ENCODE measurements around the gene AP1G2.

AP1G2 gene

DNA sequence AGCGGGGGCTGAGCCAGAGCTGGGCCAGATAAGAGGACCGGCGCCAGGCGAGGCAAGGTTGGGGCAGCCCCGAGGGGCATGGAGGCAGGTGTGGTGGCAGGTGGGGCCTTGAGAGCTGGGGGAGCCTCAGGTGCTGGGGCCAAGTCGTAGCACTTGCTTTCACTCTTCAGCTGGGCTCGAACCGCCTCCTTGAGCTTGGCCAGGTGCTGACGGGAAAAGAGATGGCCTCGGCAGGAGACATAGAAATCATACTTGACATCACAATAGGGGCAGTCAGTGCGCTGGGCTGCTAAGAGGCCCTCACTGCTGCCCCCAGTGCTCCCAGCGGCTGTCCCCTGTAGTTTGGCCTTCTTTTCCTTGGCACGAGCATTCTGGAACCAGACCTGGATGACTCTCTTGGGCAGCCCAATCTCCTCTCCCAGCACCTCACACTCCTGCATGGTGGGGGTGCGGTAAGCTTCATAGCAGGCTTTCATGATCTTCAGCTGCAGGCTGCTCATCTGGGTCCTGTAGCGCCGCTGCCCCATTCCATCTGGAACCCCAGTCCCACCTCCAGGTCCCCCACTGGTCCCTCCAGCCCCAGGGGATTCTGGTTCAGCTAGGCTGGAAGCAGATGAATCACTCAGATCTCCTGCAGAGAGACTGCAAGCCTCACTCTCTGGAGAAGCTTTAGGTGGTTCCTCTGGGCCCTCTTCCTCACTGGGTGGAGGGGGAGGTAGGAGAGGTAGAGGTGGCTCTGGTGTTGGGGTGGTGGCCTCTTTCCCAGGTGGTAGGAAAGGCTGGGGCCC is 44.2 kb downstream of the AP1G2 start:
- no peak overlapping the region for H3K27ac ChIP-seq (replicated peaks)
- no peak for DNase-seq (ENCODE audit: low read depth in 1 of 2, low spot score in 1 of 2)
- no peak for TF ChIP-seq SPI1 (IDR thresholded peaks at IDR 0.05; ENCODE audit: borderline replicate concordance, low read depth)
- TF ChIP-seq, protein P1, sequence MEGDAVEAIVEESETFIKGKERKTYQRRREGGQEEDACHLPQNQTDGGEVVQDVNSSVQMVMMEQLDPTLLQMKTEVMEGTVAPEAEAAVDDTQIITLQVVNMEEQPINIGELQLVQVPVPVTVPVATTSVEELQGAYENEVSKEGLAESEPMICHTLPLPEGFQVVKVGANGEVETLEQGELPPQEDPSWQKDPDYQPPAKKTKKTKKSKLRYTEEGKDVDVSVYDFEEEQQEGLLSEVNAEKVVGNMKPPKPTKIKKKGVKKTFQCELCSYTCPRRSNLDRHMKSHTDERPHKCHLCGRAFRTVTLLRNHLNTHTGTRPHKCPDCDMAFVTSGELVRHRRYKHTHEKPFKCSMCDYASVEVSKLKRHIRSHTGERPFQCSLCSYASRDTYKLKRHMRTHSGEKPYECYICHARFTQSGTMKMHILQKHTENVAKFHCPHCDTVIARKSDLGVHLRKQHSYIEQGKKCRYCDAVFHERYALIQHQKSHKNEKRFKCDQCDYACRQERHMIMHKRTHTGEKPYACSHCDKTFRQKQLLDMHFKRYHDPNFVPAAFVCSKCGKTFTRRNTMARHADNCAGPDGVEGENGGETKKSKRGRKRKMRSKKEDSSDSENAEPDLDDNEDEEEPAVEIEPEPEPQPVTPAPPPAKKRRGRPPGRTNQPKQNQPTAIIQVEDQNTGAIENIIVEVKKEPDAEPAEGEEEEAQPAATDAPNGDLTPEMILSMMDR (IDR thresholded peaks at IDR 0.05; ENCODE audit: insufficient read depth, low read length) = no peak
- TF ChIP-seq, protein P2, sequence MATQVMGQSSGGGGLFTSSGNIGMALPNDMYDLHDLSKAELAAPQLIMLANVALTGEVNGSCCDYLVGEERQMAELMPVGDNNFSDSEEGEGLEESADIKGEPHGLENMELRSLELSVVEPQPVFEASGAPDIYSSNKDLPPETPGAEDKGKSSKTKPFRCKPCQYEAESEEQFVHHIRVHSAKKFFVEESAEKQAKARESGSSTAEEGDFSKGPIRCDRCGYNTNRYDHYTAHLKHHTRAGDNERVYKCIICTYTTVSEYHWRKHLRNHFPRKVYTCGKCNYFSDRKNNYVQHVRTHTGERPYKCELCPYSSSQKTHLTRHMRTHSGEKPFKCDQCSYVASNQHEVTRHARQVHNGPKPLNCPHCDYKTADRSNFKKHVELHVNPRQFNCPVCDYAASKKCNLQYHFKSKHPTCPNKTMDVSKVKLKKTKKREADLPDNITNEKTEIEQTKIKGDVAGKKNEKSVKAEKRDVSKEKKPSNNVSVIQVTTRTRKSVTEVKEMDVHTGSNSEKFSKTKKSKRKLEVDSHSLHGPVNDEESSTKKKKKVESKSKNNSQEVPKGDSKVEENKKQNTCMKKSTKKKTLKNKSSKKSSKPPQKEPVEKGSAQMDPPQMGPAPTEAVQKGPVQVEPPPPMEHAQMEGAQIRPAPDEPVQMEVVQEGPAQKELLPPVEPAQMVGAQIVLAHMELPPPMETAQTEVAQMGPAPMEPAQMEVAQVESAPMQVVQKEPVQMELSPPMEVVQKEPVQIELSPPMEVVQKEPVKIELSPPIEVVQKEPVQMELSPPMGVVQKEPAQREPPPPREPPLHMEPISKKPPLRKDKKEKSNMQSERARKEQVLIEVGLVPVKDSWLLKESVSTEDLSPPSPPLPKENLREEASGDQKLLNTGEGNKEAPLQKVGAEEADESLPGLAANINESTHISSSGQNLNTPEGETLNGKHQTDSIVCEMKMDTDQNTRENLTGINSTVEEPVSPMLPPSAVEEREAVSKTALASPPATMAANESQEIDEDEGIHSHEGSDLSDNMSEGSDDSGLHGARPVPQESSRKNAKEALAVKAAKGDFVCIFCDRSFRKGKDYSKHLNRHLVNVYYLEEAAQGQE (IDR thresholded peaks at IDR 0.05; ENCODE audit: insufficient replicate concordance, low read depth) = no peak
- no peak for TF ChIP-seq GABPA (IDR thresholded peaks at IDR 0.05; ENCODE audit: low read depth)
- H3K27me3 ChIP-seq (ENCODE audit: insufficient read depth, poor library complexity, severe bottlenecking) = no peaks in the 10 kb centered on the region
- no peak overlapping the region for H3K4me3 ChIP-seq (replicated peaks; ENCODE audit: insufficient read depth, low read length)

DNA sequence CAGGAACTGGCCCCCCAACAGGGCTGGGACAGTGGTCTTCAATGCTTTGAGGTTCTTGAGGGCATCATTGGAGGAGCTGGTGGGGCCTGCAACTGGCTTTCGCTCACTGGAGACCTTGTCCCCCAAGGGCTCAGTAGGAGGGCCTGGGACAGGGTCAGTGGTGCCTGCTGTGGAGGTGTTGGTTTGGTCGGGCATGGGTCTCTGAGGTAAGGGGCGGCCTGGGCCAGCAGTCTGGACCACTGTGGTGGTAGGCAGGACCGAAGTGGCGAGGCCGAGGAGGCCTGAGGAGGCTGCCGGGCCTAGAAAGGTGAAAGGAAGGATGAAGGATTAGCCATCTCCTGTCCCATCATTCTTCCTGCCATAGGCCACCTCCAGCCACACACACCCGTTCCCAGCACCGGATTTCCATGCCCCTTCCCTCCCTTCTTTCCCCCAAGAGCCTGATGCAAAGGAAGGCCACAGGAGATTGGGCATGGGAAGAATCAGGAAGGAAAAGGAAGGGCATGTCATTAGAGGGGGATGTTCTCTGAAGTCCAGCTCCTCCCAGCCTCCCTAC is 44.9 kb downstream of the AP1G2 start:
- TF ChIP-seq SPI1 (IDR thresholded peaks at IDR 0.05; ENCODE audit: borderline replicate concordance, low read depth) (no peak), GABPA (IDR thresholded peaks at IDR 0.05; ENCODE audit: low read depth) (no peak), POLR2AphosphoS5 (IDR thresholded peaks at IDR 0.05; ENCODE audit: low read depth) (no peak)
- TF ChIP-seq, protein P2 (IDR thresholded peaks at IDR 0.05; ENCODE audit: insufficient replicate concordance, low read depth) = no peak
- TF ChIP-seq, protein P1 (IDR thresholded peaks at IDR 0.05; ENCODE audit: insufficient read depth, low read length) = no peak
- Histone ChIP-seq H3K27me3 (ENCODE audit: insufficient read depth, poor library complexity, severe bottlenecking) (no peaks in the 10 kb centered on the region), H3K4me3 (replicated peaks; ENCODE audit: insufficient read depth, low read length) (no peak overlapping the region), H3K27ac (replicated peaks) (no peak overlapping the region)
- DNase-seq (ENCODE audit: low read depth in 1 of 2, low spot score in 1 of 2) = no peak

DNA sequence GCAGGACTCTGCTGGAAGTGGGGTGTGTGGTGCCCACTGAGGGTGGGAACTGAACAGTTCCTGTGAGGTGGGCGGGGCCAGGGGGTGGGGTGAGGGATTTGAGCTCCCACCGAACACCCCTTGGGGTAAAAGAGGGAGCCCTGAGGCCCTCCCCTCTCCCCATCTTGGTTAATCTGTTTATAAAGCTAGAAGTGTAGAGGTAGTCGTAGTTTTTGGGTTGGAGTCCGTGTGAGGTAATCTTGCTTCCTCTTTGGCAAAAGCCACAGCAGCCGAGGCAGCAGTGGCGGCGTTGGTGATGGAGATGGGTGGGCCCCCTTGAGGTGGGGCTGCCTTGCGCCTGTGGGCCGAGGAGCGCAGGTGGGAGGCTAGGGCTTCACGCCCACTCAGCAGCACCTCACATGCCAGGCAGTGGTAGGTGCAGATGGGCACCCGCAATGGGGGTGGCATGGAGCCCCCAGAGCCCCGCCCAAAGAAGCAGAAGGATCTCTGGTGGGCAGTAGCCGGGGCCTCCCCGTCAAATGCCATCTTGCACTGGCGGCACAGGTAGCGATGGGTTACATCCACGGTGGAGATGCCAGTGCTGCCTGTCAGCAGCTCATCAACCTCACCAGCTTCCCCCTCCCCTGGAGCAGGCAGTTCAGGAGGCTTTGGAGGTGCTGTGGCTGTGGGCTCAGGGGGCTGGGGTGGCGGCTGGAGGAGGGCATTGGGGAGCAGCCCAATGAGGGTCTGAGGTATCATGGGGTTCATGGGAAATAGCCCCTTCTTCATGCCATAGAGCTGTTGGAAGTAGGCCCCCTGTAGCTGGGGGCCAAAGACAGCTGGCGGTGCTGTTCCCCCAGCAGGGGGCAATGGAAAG is 45.6 kb downstream of the AP1G2 start:
- H3K27me3 ChIP-seq (ENCODE audit: insufficient read depth, poor library complexity, severe bottlenecking) = no peaks in the 10 kb centered on the region
- H3K27ac ChIP-seq (replicated peaks) = no peak overlapping the region
- peak in 1 of 2 experiments; percentile 54 for DNase-seq (ENCODE audit: low read depth in 1 of 2, low spot score in 1 of 2)
- H3K4me3 ChIP-seq (replicated peaks; ENCODE audit: insufficient read depth, low read length) = no peak overlapping the region
- TF ChIP-seq, protein P2 (IDR thresholded peaks at IDR 0.05; ENCODE audit: insufficient replicate concordance, low read depth) = no peak
- TF ChIP-seq POLR2AphosphoS5 (IDR thresholded peaks at IDR 0.05; ENCODE audit: low read depth) (no peak), GABPA (IDR thresholded peaks at IDR 0.05; ENCODE audit: low read depth) (no peak), SPI1 (IDR thresholded peaks at IDR 0.05; ENCODE audit: borderline replicate concordance, low read depth) (no peak)
- TF ChIP-seq, protein P1 (IDR thresholded peaks at IDR 0.05; ENCODE audit: insufficient read depth, low read length) = no peak
